ENCODE results near the gene CSNK1E.

- TF ChIP-seq CTCF (conservative IDR thresholded peaks at IDR 0.05; ENCODE audit: low read depth, low read length) (no peak), POLR2A (IDR thresholded peaks at IDR 0.05; ENCODE audit: low read depth, low read length) (no peak), BHLHE40 (IDR thresholded peaks at IDR 0.05; ENCODE audit: low read depth, low read length) (no peak), MAFK (IDR thresholded peaks at IDR 0.05; ENCODE audit: low read depth, low read length) (no peak), SMC3 (IDR thresholded peaks at IDR 0.05; ENCODE audit: low read depth, low read length) (no peak), RCOR1 (IDR thresholded peaks at IDR 0.05; ENCODE audit: insufficient replicate concordance, low read length) (no peak), USF2 (IDR thresholded peaks at IDR 0.05; ENCODE audit: low read depth, low read length) (no peak), RFX5 (IDR thresholded peaks at IDR 0.05; ENCODE audit: low read depth, low read length) (no peak), RAD21 (IDR thresholded peaks at IDR 0.05; ENCODE audit: low read length) (no peak), CEBPB (IDR thresholded peaks at IDR 0.05; ENCODE audit: low read depth, low read length) (no peak), MXI1 (IDR thresholded peaks at IDR 0.05; ENCODE audit: borderline replicate concordance, low read depth, low read length) (no peak), FOS (IDR thresholded peaks at IDR 0.05; ENCODE audit: low read depth, low read length) (no peak), MAZ (IDR thresholded peaks at IDR 0.05; ENCODE audit: borderline replicate concordance, low read depth, low read length) (no peak)
- TF ChIP-seq, protein P1, sequence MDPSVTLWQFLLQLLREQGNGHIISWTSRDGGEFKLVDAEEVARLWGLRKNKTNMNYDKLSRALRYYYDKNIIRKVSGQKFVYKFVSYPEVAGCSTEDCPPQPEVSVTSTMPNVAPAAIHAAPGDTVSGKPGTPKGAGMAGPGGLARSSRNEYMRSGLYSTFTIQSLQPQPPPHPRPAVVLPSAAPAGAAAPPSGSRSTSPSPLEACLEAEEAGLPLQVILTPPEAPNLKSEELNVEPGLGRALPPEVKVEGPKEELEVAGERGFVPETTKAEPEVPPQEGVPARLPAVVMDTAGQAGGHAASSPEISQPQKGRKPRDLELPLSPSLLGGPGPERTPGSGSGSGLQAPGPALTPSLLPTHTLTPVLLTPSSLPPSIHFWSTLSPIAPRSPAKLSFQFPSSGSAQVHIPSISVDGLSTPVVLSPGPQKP (IDR thresholded peaks at IDR 0.05; ENCODE audit: borderline replicate concordance, low read depth, low read length) = no peak
Measured at GRCh38 chr22:38286915-38287669, 30.1 kb downstream of the CSNK1E start.

All from IMR-90 (cell line).